GM18517 (cell line): Measurements from ENCODE around the gene WEE1.

ENCODE experiments used
- ATAC-seq: cut with Tn5 transposase; IDR thresholded peaks from one replicate; pipeline ENCODE4 v1.9.1; 2021; ENCODE audit warnings: mild to moderate bottlenecking, moderate library complexity; ENCODE audit not compliant: unreplicated experiment

Gene WEE1

DNA sequence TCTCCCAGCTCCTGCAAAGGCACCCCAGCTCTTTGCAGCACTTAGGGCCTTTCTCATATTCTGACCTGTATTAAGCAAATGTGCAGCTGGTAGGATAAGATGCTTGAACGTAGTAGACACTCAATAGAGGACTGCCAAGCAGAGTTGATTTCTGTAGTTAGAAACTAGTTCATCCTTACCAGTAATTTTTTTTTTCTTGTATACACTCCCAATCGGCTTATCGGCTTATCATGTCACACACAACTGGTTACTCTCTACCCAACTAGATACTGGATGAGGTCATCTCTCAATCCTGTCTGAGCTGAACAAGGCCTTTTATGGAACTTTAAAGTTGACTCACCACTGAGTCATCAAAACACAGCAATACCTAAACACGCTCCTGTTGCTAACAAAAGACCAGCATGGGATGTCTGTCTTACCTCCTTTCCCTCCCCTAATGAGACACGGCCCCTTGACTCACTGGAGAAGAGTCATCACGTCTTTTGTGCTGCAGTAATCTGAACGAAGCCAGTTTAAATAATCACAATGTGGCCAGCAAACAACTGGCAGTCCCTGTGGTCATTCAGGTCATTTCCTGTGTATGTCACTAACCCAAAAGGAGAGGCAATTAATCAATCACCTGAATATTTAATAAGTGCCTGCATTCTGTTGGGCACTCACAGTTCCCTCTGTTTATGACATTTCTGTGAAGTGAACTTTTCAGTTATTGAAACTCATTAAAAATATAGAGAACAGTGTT, 7.5 kb upstream of the WEE1 start:
- peak; percentile 92 for ATAC-seq

DNA sequence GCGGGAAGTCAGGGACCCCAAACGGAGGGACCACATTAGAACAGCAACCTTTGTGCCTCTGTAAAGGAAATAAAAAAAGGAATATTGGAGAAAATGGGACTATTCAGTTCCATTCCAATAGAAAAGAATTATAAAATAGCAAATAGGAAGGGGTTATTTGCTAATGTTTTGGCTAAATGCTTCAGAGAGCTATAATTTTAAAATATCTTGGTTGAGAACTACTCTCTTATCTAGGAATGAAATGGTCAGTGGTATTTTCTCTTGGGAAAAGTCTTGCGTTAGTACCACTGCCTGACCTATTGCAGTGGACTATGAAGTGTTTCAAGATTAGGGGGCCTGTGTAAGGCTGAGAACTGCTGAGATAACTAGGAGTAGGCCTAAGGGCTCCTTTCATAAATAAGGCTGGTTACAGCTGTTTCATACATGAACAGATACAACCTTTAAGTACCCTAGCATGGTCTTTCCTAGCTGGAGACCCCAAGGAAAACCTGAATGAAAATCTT, 6.9 kb upstream of the WEE1 start:
- ATAC-seq = no peak

DNA sequence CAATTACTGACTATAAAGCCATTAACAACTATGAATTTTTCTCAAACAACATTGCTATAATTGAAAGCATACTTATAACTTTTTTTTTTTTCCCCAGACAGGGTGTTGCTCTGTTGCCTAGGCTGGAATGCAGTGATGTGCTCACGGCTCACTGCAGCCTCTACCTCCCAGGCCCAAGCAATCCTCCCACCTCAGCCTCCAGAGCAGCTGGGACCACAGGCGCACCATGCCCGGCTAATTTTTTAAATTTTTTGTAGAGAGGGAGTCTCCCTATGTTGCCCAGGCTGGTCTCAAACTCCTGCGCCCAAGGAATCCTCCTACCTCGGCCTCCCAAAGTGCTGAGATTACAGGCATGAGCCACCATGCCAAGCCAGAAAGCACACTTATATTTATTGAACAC, 6.1 kb upstream of the WEE1 start:
- ATAC-seq = no peak

DNA sequence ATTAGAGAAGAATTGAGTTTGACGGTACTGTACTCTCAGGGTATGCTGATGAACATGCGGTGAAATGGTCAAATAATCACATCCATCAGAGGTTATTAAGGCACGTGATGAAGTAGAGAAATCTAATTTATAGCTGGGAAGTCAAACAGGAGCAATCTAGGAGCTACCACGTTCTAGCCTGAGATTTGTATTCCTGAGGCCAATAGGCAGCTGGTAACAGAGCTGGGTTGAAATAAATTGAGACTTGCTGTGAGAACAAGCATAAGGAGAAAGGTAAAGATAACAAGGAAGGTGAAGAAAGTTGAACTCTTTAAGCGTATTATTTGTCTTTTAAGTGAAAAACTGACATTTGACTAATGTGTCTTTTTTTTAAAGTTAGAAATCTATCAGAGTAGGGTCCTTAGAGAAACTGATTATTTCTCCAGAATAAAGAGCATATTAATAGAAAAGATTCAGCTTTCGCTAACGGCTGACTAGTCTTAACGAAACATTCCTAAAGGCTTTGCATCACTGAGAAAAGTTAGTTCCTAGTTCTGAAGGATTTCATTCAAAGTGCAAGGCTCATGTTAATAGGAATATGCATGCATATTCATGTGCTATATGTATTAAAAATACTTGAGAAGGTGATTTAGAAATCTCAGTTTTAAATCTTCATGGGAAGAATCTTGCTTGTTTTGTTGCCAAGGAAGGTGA, 5.2 kb upstream of the WEE1 start:
- ATAC-seq = no peak

DNA sequence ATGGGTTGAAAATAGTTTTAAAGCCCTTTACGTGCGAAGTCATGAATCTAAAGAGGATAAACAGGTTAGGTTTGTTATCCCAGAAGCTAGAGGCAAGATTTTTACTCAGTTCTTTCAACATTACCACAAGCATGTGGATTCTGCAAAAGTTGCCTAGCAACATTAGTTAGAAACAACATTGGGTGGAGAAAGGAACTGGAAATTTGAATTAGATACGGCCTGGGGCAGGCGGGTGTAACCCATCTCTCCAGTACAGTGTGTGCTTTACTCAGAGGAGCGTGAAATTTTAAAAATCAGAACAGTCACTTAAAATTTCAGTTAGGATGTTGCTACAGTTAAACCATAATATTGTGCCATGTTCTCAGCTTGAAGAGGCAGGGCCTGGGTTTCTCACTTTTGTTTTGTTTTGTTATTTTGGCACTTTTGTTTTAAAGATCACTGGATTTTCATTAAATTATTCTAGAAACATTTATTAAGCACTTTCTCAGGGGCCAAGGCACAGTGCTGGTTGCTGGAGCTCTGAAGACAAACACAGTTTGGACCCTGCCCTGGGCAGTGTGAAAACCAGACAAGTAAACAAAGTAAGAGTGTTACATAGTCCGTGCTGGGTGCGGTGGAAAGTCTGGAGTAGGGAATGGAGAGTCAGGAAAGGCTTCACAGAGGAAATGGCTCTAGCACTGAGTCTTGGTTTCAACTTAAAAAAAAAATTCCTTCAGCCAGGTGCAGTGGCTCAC, 4.4 kb upstream of the WEE1 start:
- ATAC-seq = no peak

DNA sequence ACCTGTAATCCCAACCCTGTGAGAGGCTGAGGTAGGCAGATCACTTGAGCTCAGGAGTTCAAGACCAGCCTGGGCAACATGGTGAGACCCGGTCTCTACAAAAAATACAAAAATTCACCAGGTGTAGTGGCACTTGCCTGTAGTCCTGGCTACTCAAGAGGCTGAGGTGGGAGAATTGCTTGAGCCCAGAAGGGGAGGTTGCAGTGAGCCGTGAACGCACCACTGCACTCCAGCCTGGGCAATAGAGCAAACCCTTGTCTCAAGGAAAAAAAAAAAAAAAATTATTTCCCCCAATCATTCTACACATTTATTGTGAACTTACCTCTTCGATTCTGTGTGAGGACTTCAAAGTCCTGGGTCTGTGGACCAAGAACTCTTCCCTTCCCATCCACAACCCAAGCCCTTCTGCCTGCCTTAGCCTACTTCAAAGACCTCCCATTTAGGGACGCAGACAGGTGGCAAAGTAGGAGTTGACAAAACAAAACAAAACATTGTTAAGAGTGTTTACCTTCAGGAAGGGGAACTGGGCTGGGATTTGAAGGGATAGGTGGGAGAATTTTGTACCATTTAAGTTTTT, 3.8 kb upstream of the WEE1 start:
- no peak for ATAC-seq

DNA sequence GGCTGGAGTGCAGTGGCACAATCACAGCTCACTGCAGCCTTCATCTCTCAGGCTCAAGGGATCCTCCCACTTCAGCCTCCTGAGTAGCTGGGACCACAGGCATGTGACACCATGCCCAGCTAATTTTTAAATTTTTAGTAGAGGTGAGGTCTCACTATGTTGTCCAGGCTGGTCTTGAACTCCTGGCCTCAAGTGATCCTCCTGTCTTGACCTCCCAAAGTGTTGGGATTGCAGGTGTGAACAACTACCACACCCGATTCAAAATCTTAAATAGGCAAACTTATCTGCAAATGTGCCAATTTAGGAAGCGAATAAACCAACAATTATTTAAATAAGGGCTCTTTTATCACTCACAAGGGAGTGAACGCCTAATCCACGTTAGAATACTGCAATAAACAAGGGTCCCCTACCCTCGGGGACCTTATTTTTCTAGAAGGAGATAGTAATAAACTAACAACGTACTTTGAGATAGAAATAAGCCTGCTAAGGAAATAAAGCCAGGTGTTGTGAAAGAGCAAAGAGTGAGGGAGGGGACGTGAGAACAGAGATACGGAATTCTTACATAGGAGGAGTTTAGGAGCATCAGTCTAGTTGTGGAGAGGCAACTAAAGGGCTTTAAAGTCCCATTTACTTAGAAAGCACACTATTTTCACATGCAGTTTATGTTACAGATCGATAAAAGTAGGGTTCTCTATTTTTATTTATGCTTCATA, 3.0 kb upstream of the WEE1 start:
- ATAC-seq = no peak

DNA sequence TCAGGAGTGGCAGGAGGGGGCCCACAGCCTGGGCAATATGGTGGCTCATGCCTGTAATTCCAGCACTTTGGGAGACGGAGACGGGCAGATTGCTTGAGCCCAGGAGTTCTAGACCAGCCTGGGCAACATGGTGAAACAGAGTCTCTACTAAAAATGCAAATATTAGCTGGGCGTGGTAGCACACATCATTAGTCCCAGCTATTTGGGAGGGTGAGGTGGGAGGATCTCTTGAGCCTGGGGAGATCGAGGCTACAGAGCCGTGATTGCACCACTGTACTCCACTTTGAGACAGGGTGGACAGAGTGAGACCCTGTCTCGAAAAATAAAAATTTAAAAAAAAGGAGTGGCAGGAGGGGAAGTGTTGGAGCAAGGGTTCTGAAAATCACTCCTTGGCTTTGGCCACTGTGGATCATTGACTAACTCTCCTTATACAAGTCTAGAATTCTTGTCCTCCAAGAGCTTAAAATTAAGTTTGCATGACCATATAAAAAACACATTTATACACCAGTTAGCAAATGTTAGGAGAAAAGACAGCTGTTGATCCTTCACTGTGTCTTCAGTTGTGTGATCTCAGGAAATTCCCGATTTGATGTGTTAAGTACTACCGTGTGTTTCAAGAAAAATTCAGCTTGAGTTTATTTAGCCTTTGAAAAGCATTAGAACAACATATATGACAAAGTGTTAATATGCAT, 2.3 kb upstream of the WEE1 start:
- no peak for ATAC-seq

DNA sequence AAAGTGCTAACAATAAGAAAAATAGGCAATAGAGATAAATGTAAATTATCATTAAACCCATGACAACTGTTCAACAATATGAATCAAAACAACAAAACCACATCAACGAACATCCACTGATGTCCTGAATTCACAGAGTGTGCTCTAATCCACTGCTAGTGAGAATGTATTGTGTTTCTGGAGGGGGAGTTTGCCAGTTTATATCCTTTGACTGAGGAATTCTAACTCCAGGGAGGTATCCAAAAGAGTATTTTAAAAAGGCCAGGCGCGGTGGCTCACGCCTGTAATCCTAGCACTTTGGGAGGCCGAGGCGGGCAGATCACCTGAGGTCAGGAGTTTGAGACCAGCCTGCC, 1.7 kb upstream of the WEE1 start:
- ATAC-seq = no peak

DNA sequence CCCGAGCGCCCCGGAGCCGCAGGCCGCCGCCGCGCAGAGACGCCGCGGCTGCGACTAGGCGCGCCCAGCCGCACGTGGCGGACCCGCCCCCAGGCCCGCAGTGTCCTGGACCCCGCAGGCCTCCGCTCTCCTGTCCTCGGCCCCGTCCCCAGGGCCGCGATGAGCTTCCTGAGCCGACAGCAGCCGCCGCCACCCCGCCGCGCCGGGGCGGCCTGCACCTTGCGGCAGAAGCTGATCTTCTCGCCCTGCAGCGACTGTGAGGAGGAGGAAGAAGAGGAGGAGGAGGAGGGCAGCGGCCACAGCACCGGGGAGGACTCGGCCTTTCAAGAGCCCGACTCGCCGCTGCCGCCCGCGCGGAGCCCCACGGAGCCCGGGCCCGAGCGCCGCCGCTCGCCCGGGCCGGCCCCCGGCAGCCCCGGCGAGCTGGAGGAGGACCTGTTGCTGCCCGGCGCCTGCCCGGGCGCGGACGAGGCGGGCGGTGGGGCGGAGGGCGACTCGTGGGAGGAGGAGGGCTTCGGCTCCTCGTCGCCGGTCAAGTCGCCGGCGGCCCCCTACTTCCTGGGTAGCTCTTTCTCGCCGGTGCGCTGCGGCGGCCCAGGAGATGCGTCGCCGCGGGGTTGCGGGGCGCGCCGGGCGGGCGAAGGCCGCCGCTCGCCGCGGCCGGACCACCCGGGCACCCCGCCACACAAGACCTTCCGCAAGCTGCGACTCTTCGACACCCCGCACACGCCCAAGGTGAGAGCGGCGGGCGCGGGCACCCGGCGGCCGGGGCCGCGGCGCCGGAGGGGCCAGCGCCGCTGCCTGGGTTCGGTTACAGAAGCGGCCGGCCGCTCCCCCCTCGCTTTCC, 528 bp downstream of the WEE1 start:
- no peak for ATAC-seq

DNA sequence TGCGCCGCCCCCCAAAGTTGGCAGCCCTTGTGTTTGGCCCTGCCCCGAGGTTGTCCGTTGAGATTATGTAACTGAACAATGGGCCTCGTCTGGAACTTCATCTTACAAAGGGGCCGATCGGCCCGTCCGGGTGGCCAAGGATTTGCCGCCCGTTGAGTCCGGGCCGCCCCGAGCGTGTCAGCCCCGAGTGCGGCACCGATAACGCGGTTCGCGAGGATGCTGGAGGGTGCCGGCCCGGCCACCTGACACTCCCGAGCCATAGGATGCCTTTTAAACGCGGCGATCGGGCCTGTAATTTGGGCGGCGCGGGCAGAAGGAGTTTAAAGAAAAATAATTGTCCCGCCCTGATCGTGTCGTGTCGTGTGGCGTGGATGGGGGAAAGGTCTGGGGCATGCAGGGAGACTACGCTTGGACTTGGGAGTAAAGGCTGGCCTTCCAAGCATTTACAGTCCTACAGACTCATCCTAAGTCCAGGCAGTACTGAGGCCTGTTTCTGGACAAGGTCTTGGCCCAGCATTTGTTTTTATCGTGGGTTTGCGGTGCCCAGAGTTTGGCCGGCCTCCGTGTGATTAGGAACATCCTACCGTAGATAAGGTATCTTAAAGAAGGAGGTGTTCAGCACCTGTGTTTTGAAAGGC, 1.3 kb downstream of the WEE1 start:
- no peak for ATAC-seq

DNA sequence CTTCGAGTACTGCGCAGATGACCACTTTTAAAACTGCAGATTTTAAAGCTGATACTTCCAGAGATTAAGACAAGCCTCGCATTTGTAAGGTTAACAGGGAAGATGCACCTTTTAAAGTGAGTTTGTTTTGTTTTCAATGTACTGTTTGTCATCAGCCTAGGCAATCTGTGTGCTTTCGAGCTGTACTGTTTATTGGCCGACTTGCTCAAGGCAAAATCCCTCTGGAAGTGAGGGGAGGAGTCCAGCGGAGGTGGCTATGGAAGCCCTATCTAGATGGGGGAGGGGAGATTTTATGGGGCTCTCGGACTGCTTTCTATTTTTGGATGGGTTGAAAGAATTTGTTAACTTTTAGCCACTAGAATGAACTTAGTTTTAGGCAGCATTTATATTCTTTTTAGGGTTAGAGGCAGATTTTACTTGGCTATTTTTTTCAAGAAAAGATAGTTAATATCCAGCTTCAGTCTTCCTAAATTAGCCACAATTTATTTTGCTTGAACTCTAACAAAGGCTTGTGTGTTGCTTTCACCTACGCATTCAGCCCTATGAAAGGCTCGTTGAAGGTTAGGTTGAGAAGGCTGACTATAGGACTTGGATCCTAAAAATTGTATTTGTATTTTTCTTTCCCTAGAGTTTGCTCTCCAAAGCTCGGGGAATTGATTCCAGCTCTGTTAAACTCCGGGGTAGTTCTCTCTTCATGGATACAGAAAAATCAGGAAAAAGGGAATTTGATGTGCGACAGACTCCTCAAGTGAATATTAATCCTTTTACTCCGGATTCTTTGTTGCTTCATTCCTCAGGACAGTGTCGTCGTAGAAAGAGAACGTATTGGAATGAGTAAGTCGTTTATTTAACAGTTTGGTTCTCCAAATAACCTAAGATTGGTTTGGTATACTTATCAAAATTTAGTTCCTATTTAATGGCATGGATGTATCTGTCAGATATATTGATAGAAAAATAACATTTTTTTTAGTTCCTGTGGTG, 2.1 kb downstream of the WEE1 start:
- no peak for ATAC-seq

DNA sequence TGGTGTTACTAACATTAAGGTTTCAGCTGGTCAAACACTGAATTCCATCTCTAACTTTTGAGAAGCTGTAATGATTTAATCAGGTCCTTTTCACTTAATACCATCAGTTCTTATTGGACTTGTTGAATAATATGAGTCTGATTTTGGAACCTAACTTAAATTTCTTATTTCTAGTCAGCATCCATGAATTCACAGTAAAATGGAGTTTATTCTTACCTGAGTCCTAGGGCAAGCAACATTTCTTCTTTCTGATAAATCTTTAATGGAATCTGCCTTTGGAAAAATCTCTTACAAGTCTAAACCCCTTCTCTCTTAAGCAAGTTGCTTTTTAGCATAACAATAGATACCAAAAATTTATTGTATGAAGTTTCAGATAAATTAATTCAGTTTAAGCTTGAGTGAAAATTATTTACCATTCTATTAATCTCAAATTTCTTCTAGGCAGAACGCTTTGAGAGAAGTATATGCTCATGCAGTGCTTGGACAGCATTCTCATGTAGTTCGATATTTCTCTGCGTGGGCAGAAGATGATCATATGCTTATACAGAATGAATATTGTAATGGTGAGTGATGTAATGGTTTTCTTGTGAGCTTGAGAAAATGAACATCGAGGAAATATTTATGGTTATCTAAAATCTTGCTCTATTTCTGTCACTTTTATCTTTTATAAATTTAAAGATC, 3.4 kb downstream of the WEE1 start:
- ATAC-seq = no peak

DNA sequence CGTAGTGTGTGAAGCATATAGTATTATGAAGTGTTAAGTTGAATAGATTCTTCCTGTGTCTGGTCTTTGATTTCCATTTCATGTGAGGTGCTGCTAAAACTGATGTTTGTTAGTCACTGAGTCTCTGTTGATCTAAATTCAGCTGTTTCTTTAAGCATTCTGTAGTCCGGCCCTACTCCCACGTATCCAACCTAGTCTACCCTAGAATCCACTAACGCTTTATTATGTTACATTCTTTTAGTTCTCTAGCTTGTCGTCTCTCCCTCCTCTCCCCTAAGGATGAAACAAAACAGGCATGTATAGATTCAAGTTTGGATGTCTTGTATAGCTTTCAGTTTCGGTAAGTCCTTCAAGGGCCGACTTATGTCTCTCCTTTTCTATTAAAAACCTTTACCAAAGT, 4.1 kb downstream of the WEE1 start:
- no peak for ATAC-seq

DNA sequence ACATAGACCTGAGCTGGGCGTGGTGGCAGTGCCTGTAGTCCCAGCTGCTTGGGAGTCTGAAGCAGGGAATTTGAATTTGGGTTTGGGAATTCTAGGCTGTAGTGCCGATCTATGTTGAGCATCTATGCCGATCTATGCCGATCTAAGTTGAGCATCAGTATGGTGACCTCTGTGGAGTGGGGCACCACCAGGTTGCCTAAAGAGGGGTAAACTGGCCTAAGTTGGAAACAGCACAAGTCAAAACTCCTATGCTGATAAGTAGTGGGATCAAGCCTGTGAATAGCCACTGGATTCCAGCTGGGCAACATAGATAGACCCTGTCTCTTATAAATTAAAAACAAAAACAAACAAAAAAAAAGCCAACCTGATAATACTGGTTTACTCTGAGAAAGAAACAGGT, 7.4 kb downstream of the WEE1 start:
- no peak for ATAC-seq

DNA sequence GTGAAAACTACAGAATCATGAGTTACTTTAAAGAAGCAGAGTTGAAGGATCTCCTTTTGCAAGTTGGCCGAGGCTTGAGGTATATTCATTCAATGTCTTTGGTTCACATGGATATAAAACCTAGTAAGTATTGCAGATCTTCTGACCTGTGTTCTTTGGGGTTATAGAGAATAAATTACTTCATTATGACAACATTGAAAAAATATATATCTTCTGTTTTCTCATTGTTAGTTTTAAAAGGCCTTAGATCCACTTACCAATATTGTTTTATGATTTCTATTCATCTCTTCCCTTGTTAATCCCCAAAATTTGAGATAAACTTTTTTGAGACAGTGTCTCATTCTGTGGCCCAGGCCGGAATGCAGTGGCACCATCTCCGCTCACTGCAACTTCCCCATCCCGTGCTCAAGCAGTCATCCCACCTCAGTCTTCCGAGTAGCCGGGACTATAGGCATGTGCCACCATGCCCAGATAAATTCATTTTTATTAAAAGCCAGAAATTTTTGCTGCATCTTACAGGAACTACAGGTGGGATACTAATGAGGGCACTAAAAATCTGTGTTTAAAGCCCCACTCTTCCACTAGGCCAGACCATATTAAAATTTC, 8.2 kb downstream of the WEE1 start:
- ATAC-seq = no peak

DNA sequence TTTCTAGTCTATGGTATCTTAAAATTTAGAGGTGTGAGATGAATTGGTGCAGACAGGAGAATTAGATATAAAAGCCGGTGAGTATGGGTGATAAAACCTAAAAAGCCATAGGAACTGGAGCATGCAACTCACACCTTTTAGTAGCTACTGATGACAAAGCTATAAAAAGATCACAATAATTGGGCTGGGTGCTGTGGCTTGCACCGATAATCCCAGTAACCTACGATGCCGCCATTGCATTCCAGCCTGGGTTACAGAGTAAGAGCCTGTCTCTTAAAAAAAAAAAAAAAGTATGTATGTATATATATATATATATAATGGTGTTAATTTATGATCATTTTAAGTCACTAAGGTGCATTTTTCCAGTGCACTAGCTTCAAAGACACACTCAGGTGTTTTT, 17.2 kb downstream of the WEE1 start:
- no peak for ATAC-seq
